ENCODE data around the gene ZBTB4.
A peak's percentile ranks its signal among the peaks of the same experiment; 100 is the strongest.
"Not testable (repeated sequence)": the region's sequence is repeated elsewhere in the genome, so short reads cannot be mapped to it uniquely, and the experiment has no call there.

The ZBTB4 gene

GRCh38 chr17:7501729-7502128, 22.3 kb upstream of the ZBTB4 start:
- Mint-ChIP-seq H3K9me3 (no peaks in the 10 kb centered on the region), H3K36me3 (ENCODE audit: low read depth) (peaks cover 93% of the 10 kb centered on the region), H3K4me3 (no peak overlapping the region), H3K27me3 (no peaks in the 10 kb centered on the region), H3K4me1 (ENCODE audit: low read depth) (no peaks in the 10 kb centered on the region), H3K27ac (no peak overlapping the region)
- DNase-seq: no peak

GRCh38 chr17:7499161-7499560, 19.7 kb upstream of the ZBTB4 start:
- Mint-ChIP-seq H3K9me3 (no peaks in the 10 kb centered on the region), H3K27ac (no peak overlapping the region), H3K4me1 (ENCODE audit: low read depth) (peaks cover 3% of the 10 kb centered on the region), H3K36me3 (ENCODE audit: low read depth) (peaks cover 93% of the 10 kb centered on the region), H3K27me3 (no peaks in the 10 kb centered on the region), H3K4me3 (no peak overlapping the region)
- no peak for DNase-seq

- H3K36me3 Mint-ChIP-seq (ENCODE audit: low read depth): peaks cover 91% of the 10 kb centered on the region
- no peak overlapping the region for H3K4me3 Mint-ChIP-seq
- peaks cover 15% of the 10 kb centered on the region for H3K4me1 Mint-ChIP-seq (ENCODE audit: low read depth)
- no peaks in the 10 kb centered on the region for H3K9me3 Mint-ChIP-seq
- no peaks in the 10 kb centered on the region for H3K27me3 Mint-ChIP-seq
- DNase-seq: no peak
- H3K27ac Mint-ChIP-seq: no peak overlapping the region
These were observed 18.2 kb upstream of the ZBTB4 start for GRCh38 chr17:7497636-7498035.

GRCh38 chr17:7497228-7497627, 17.8 kb upstream of the ZBTB4 start:
- H3K4me1 Mint-ChIP-seq (ENCODE audit: low read depth): peaks cover 18% of the 10 kb centered on the region
- H3K36me3 Mint-ChIP-seq (ENCODE audit: low read depth): peaks cover 89% of the 10 kb centered on the region
- H3K27me3 Mint-ChIP-seq: no peaks in the 10 kb centered on the region
- no peak overlapping the region for H3K27ac Mint-ChIP-seq
- H3K4me3 Mint-ChIP-seq: no peak overlapping the region
- DNase-seq: no peak
- H3K9me3 Mint-ChIP-seq: no peaks in the 10 kb centered on the region

- Mint-ChIP-seq H3K27ac (peak overlapping the region; percentile 6), H3K9me3 (no peaks in the 10 kb centered on the region), H3K27me3 (no peaks in the 10 kb centered on the region), H3K36me3 (ENCODE audit: low read depth) (peaks cover 88% of the 10 kb centered on the region), H3K4me1 (ENCODE audit: low read depth) (peaks cover 24% of the 10 kb centered on the region), H3K4me3 (no peak overlapping the region)
- no peak for DNase-seq
These were observed 17.2 kb upstream of the ZBTB4 start for GRCh38 chr17:7496470-7497183.

GRCh38 chr17:7495906-7496434, 16.5 kb upstream of the ZBTB4 start:
- H3K9me3 Mint-ChIP-seq: no peaks in the 10 kb centered on the region
- no peaks in the 10 kb centered on the region for H3K27me3 Mint-ChIP-seq
- peak overlapping the region; percentile 62 for H3K27ac Mint-ChIP-seq
- peaks cover 27% of the 10 kb centered on the region for H3K4me1 Mint-ChIP-seq (ENCODE audit: low read depth)
- no peak overlapping the region for H3K4me3 Mint-ChIP-seq
- peaks cover 88% of the 10 kb centered on the region for H3K36me3 Mint-ChIP-seq (ENCODE audit: low read depth)
- DNase-seq: no peak

- Mint-ChIP-seq H3K4me3 (no peak overlapping the region), H3K27ac (peak overlapping the region; percentile 66), H3K36me3 (ENCODE audit: low read depth) (peaks cover 88% of the 10 kb centered on the region), H3K4me1 (ENCODE audit: low read depth) (peaks cover 44% of the 10 kb centered on the region), H3K9me3 (no peaks in the 10 kb centered on the region), H3K27me3 (no peaks in the 10 kb centered on the region)
- no peak for DNase-seq
These were observed 14.5 kb upstream of the ZBTB4 start for GRCh38 chr17:7493941-7494340.

GRCh38 chr17:7491583-7491982, 12.2 kb upstream of the ZBTB4 start:
- Mint-ChIP-seq H3K4me3 (no peak overlapping the region), H3K27me3 (no peaks in the 10 kb centered on the region), H3K27ac (peak overlapping the region; percentile 55), H3K9me3 (no peaks in the 10 kb centered on the region), H3K4me1 (ENCODE audit: low read depth) (peaks cover 61% of the 10 kb centered on the region), H3K36me3 (ENCODE audit: low read depth) (peaks cover 86% of the 10 kb centered on the region)
- DNase-seq: no peak

GRCh38 chr17:7490144-7490543, 10.7 kb upstream of the ZBTB4 start:
- no peak for DNase-seq
- Mint-ChIP-seq H3K27me3 (no peaks in the 10 kb centered on the region), H3K9me3 (no peaks in the 10 kb centered on the region), H3K4me1 (ENCODE audit: low read depth) (peaks cover 72% of the 10 kb centered on the region), H3K27ac (peak overlapping the region; percentile 57), H3K36me3 (ENCODE audit: low read depth) (peaks cover 82% of the 10 kb centered on the region), H3K4me3 (peak overlapping the region; percentile 16)

- H3K27ac Mint-ChIP-seq: peak overlapping the region; percentile 77
- H3K27me3 Mint-ChIP-seq: no peaks in the 10 kb centered on the region
- no peak for DNase-seq
- peaks cover 61% of the 10 kb centered on the region for H3K36me3 Mint-ChIP-seq (ENCODE audit: low read depth)
- H3K4me1 Mint-ChIP-seq (ENCODE audit: low read depth): peaks cover 72% of the 10 kb centered on the region
- H3K9me3 Mint-ChIP-seq: no peaks in the 10 kb centered on the region
- H3K4me3 Mint-ChIP-seq: peak overlapping the region; percentile 99
These were observed 6.8 kb upstream of the ZBTB4 start for GRCh38 chr17:7486181-7486580.

- H3K4me3 Mint-ChIP-seq: peak overlapping the region; percentile 99
- peak overlapping the region; percentile 100 for H3K27ac Mint-ChIP-seq
- no peak for DNase-seq
- no peaks in the 10 kb centered on the region for H3K27me3 Mint-ChIP-seq
- no peaks in the 10 kb centered on the region for H3K9me3 Mint-ChIP-seq
- H3K4me1 Mint-ChIP-seq (ENCODE audit: low read depth): peaks cover 73% of the 10 kb centered on the region
- peaks cover 53% of the 10 kb centered on the region for H3K36me3 Mint-ChIP-seq (ENCODE audit: low read depth)
These were observed 5.5 kb upstream of the ZBTB4 start for GRCh38 chr17:7484919-7485377.

- peak within 1 kb of the TSS; percentile 100 for H3K27ac Mint-ChIP-seq
- peaks cover 70% of the 10 kb centered on the region for H3K4me1 Mint-ChIP-seq (ENCODE audit: low read depth)
- DNase-seq: peak; percentile 100
- H3K9me3 Mint-ChIP-seq: no peaks in the 10 kb centered on the region
- H3K36me3 Mint-ChIP-seq (ENCODE audit: low read depth): peaks cover 50% of the 10 kb centered on the region
- H3K4me3 Mint-ChIP-seq: peak within 1 kb of the TSS; percentile 99
- H3K27me3 Mint-ChIP-seq: no peaks in the 10 kb centered on the region
These were observed 4.9 kb upstream of the ZBTB4 start, which contains the start of gene POLR2A for GRCh38 chr17:7484067-7484918. POLR2A (plus strand) TSS chr17:7484366.

- H3K27me3 Mint-ChIP-seq: no peaks in the 10 kb centered on the region
- H3K36me3 Mint-ChIP-seq (ENCODE audit: low read depth): peaks cover 45% of the 10 kb centered on the region
- H3K4me3 Mint-ChIP-seq: peak overlapping the region; percentile 99
- no peaks in the 10 kb centered on the region for H3K9me3 Mint-ChIP-seq
- H3K4me1 Mint-ChIP-seq (ENCODE audit: low read depth): peaks cover 65% of the 10 kb centered on the region
- peak; percentile 95 for DNase-seq
- peak overlapping the region; percentile 100 for H3K27ac Mint-ChIP-seq
These were observed 4.0 kb upstream of the ZBTB4 start for GRCh38 chr17:7483255-7484066.

- not testable (repeated sequence) for DNase-seq, H3K9me3 Mint-ChIP-seq, H3K27me3 Mint-ChIP-seq
- peak overlapping the region; percentile 99 for H3K4me3 Mint-ChIP-seq
- H3K36me3 Mint-ChIP-seq (ENCODE audit: low read depth): peaks cover 48% of the 10 kb centered on the region
- peak overlapping the region; percentile 100 for H3K27ac Mint-ChIP-seq
- peaks cover 68% of the 10 kb centered on the region for H3K4me1 Mint-ChIP-seq (ENCODE audit: low read depth)
These were observed 3.3 kb upstream of the ZBTB4 start for GRCh38 chr17:7482742-7483088.

Data from activated T-cell treated with anti-CD3 and anti-CD28 coated beads, Interleukin-2, amount 50 U/mL, for 24 hours (primary cell).